NT2/D1 (cell line): Measurements from ENCODE around the gene LIPN.

Experiments
- DNase-seq: peaks from one replicate; pipeline ENCODE4 v3.0.0-alpha.2; 2011; ENCODE audit warnings: low read depth, low spot score
- H3K27me3 ChIP-seq: 2 replicates; pipeline ENCODE4 v1.6.0; 2011; ENCODE audit warnings: mild to moderate bottlenecking; ENCODE audit not compliant: insufficient read length, insufficient read depth
- H3K36me3 ChIP-seq: 2 replicates; pipeline ENCODE4 v1.6.1; 2011; ENCODE audit warnings: mild to moderate bottlenecking, low read length, mixed read lengths; ENCODE audit not compliant: insufficient read depth, insufficient read length
- H3K4me1 ChIP-seq: 2 replicates; pipeline ENCODE4 v1.5.1; 2011; ENCODE audit not compliant: insufficient read depth, insufficient read length
- H3K4me3 ChIP-seq: 2 replicates; pipeline ENCODE4 v1.5.1; 2011; ENCODE audit warnings: low read depth; ENCODE audit not compliant: insufficient read length
- H3K9ac ChIP-seq: 2 replicates; pipeline ENCODE4 v1.6.0; 2011; ENCODE audit warnings: low read depth; ENCODE audit not compliant: insufficient read length
- H3K9me3 ChIP-seq: 2 replicates; pipeline ENCODE4 v1.5.1; 2011; ENCODE audit warnings: mild to moderate bottlenecking, low read length; ENCODE audit not compliant: insufficient read depth
- SUZ12 ChIP-seq: IDR thresholded peaks from 2 replicates; pipeline ENCODE4 v1.6.1; 2011; ENCODE audit not compliant: insufficient read length, insufficient read depth; ENCODE audit errors: extremely low read depth
- YY1 ChIP-seq: IDR thresholded peaks from 2 replicates; pipeline ENCODE4 v1.6.1; 2011; ENCODE audit not compliant: insufficient read length, insufficient read depth
- ZNF274 ChIP-seq: IDR thresholded peaks from 2 replicates; pipeline ENCODE4 v1.6.1; 2011; ENCODE audit warnings: mild to moderate bottlenecking, low read depth, low read length

The LIPN gene

GRCh38 chr10:88828310-88828709 is 68.5 kb downstream of the LIPN start:
- no peak overlapping the region for H3K9ac ChIP-seq
- no peak for TF ChIP-seq SUZ12
- no peak for TF ChIP-seq YY1
- no peak for TF ChIP-seq ZNF274
- no peaks in the 10 kb centered on the region for H3K4me1 ChIP-seq
- H3K4me3 ChIP-seq, result no peak overlapping the region
- H3K9me3 ChIP-seq, result no peaks in the 10 kb centered on the region
- no peaks in the 10 kb centered on the region for H3K36me3 ChIP-seq
- DNase-seq, result no peak
- H3K27me3 ChIP-seq, result no peaks in the 10 kb centered on the region
